Thyroid gland (tissue), 4 donors: ENCODE measurements around the gene PRX. TPM values are rescaled to one million over a fixed set of nuclear protein-coding genes. Genes with fewer than 3 reads are reported as not detected.

Experiments
- DNase-seq, 2 donors: peaks; one replicate each; pipeline ENCODE4 v3.0.0-alpha.2; 2019
- H3K27ac ChIP-seq, 3 donors: fragments of 200-600 bp; sonication (generic); 1 replicate in 2 of 3; 2 replicates in 1 of 3; pipeline ENCODE4 v1.5.1; 2016 to 2019; ENCODE audit warnings: mild to moderate bottlenecking in 1 of 3, moderate library complexity in 1 of 3
- H3K27me3 ChIP-seq: fragments of 200-600 bp; sonication (generic); one replicate; pipeline ENCODE4 v1.5.1; 2019
- H3K36me3 ChIP-seq, 2 donors: fragments of 200-600 bp; sonication (generic); one replicate each; pipeline ENCODE4 v1.5.1; 2016 to 2019
- H3K4me1 ChIP-seq, 2 donors: fragments of 200-600 bp; sonication (generic); one replicate each; pipeline ENCODE4 v1.5.1; 2017 to 2019
- H3K4me3 ChIP-seq, 3 donors: fragments of 200-600 bp; sonication (generic); replicated peaks in 1 of 3; 1 replicate in 2 of 3; 2 replicates in 1 of 3; pipeline ENCODE4 v1.5.1; 2016; ENCODE audit warnings: mild to moderate bottlenecking in 1 of 3
- H3K9me3 ChIP-seq: fragments of 200-600 bp; sonication (generic); one replicate; pipeline ENCODE4 v1.5.1; 2017
- POLR2A ChIP-seq, 2 donors: fragments of 450-650 bp; IDR thresholded peaks; one replicate each; pipeline ENCODE4 v1.6.1; 2017; ENCODE audit warnings: antibody characterized with exemption in 2 of 2, mild to moderate bottlenecking in 2 of 2, moderate library complexity in 1 of 2
- WGBS, 2 donors: methylation state at CpG; one replicate each; pipeline ENCODE4 v1.1.5; 2017; 5-methylcytosine and 5-hydroxymethylcytosine counted together
- intact Hi-C: fragments of 100-400 bp; cut with DNase I; formaldehyde crosslinking; loops from one replicate; pipeline ENCODE4 v1.15.1; 2023
- total RNA-seq, 4 donors: library from RNA; depleted of rRNA; stranded (reverse); fragments of >200 nt; gene quantifications; one replicate each; pipeline ENCODE4 v1.2.3, GENCODE V29; 2016
- TF ChIP-seq, protein P1 (sequence below), 6 experiments: fragments of 200-600 bp in 3 of 6; fragments of 450-650 bp in 3 of 6; sonication (generic) in 3 of 6; IDR thresholded peaks; one replicate each; pipeline ENCODE4 v1.5.1; 2016 to 2019; ENCODE audit warnings: antibody characterized with exemption in 6 of 6, mild to moderate bottlenecking in 2 of 6, inconsistent platforms in 1 of 6, moderate library complexity in 1 of 6

The PRX gene
- total RNA-seq, result 10 to 100 TPM in 2 of 4 donors, 1 to 10 TPM in 2; 7.3 to 27.5 (median 10.3) TPM

DNA sequence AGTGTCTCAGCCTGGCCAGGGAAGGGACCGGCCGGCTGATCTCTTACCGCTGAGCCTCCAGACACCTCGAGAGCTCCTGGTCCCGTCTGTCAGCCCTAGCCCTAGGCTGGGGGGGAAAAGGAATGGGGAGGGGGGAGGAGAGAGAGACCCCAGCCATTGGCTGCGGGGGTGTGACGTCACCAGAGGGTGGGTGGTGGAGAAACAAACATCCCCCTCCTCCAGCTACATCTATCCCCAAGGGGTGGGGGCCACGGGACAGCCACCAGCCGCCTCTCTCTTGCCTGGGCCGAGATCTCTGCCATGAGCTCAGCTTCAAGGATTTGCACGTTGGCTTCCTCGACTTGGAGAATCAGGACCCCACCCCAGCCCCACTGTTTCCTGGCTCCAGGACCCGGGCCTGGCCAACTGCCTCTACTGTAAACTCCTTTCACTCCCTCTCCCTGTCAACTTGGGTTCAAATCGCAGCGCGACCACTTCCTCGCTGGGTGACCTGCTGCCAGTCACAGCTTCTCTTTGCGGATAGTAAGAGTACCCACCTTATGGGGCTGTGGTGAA lies at the start of gene PRX:
PRX (minus strand) TSS at position 88 of the 555 bp plus-strand sequence. CDS start 5,446 bp downstream, outside the sequence.
- H3K27ac ChIP-seq, result peak within 1 kb of the TSS; percentile 2 to 81 (median 75)
- H3K4me3 ChIP-seq, result no peak within 1 kb of the TSS
- H3K27me3 ChIP-seq, result no peaks in the 10 kb centered on the region
- intact Hi-C loops, result no loop called here
- TF ChIP-seq, protein P1, sequence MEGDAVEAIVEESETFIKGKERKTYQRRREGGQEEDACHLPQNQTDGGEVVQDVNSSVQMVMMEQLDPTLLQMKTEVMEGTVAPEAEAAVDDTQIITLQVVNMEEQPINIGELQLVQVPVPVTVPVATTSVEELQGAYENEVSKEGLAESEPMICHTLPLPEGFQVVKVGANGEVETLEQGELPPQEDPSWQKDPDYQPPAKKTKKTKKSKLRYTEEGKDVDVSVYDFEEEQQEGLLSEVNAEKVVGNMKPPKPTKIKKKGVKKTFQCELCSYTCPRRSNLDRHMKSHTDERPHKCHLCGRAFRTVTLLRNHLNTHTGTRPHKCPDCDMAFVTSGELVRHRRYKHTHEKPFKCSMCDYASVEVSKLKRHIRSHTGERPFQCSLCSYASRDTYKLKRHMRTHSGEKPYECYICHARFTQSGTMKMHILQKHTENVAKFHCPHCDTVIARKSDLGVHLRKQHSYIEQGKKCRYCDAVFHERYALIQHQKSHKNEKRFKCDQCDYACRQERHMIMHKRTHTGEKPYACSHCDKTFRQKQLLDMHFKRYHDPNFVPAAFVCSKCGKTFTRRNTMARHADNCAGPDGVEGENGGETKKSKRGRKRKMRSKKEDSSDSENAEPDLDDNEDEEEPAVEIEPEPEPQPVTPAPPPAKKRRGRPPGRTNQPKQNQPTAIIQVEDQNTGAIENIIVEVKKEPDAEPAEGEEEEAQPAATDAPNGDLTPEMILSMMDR (IDR thresholded peaks at IDR 0.05), result no peak
- peak in 1 of 2 donors; percentile 24 for TF ChIP-seq POLR2A (IDR thresholded peaks at IDR 0.05)
- peaks cover 33 to 38% of the 10 kb centered on the region in 2 donors for H3K4me1 ChIP-seq
- DNase-seq, result no peak
- H3K36me3 ChIP-seq, result no peaks in the 10 kb centered on the region
- WGBS, 2 donors, result 36 to 39% methylated on average over 11 to 18 of the region's 18 CpGs
- H3K9me3 ChIP-seq, result no peaks in the 10 kb centered on the region

DNA sequence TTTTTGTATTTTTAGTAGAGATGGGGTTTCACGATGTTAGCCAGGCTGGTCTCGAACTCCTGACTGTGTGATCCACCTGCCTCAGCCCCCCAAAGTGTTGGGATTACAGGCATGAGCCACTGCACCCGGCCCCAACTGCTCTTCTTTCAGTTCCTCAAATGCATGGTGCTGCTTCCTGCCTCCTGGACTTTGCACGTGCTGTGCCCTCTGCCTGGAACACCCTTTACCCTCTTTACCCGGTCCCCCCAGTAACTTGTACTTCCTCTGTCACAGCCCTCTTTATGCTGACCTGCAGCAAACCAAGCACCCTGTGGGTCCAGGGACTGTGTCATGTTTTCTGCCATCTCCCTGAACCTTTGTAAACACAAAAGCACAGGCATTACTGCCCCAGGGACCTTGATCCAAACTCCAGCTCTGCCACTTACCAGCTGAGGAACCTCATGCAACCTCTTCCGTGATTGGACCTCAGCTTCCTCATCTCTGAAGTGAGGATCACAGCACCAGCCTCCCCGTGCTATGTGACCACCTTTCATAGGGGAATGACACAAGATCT lies 48.6 kb upstream of the PRX start:
- no peak for TF ChIP-seq POLR2A (IDR thresholded peaks at IDR 0.05)
- TF ChIP-seq, protein P1 (IDR thresholded peaks at IDR 0.05), result no peak
- intact Hi-C loops, result loop anchor here (10.0 kb wide), 2 partner anchors 63 to 133 kb away; no protein-coding TSS in a partner anchor
- Histone ChIP-seq H3K9me3 (no peaks in the 10 kb centered on the region), H3K27me3 (no peaks in the 10 kb centered on the region), H3K27ac (no peak overlapping the region), H3K4me3 (no peak overlapping the region), H3K4me1 (peaks cover 15 to 24% of the 10 kb centered on the region in 2 donors), H3K36me3 (peaks cover 0 to 5% of the 10 kb centered on the region in 2 donors)
- no peak for DNase-seq
- 81 to 82% methylated on average over 7 of the region's 7 CpGs for WGBS, 2 donors

DNA sequence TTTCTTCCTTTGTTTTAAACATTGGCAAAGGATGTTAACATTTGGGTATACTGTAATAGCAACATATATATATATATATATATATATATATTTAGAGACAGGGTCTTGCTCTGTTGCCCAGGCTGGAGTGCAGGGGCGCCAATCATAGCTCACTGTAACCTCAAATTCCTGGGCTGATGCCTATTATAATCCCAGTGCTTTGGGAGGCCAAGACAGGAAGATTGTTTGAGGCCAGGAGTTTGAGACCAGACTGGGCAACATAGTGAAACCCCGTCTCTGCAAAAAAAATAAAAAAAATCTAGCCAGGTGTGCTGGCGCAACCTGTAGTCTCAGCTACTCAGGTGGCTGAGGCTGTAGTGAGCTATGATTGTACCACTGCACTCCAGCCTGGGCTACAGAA lies 47.0 kb upstream of the PRX start:
- no peaks in the 10 kb centered on the region for H3K27me3 ChIP-seq
- H3K4me3 ChIP-seq, result no peak overlapping the region
- no peaks in the 10 kb centered on the region for H3K9me3 ChIP-seq
- no peak for DNase-seq
- peaks cover 0 to 5% of the 10 kb centered on the region in 2 donors for H3K36me3 ChIP-seq
- TF ChIP-seq POLR2A (IDR thresholded peaks at IDR 0.05), result no peak
- TF ChIP-seq, protein P1 (IDR thresholded peaks at IDR 0.05), result no peak
- intact Hi-C loops, result loop anchor here (10.0 kb wide), 2 partner anchors 65 to 135 kb away; no protein-coding TSS in a partner anchor
- H3K27ac ChIP-seq, result no peak overlapping the region
- 90 to 92% methylated on average over 3 of the region's 3 CpGs for WGBS, 2 donors
- peaks cover 8 to 16% of the 10 kb centered on the region in 2 donors for H3K4me1 ChIP-seq

GRCh38 chr19:40458597-40458974 lies 45.4 kb upstream of the PRX start:
- no peaks in the 10 kb centered on the region for H3K27me3 ChIP-seq
- H3K36me3 ChIP-seq, result peaks cover 0 to 5% of the 10 kb centered on the region in 2 donors
- DNase-seq, result no peak
- no peak overlapping the region for H3K27ac ChIP-seq
- peaks cover 0 to 2% of the 10 kb centered on the region in 2 donors for H3K4me1 ChIP-seq
- intact Hi-C loops, result no loop called here
- no peak overlapping the region for H3K4me3 ChIP-seq
- TF ChIP-seq, protein P1 (IDR thresholded peaks at IDR 0.05), result no peak
- TF ChIP-seq POLR2A (IDR thresholded peaks at IDR 0.05), result no peak
- H3K9me3 ChIP-seq, result no peaks in the 10 kb centered on the region
- 96 to 97% methylated on average over 3 of the region's 3 CpGs for WGBS, 2 donors

DNA sequence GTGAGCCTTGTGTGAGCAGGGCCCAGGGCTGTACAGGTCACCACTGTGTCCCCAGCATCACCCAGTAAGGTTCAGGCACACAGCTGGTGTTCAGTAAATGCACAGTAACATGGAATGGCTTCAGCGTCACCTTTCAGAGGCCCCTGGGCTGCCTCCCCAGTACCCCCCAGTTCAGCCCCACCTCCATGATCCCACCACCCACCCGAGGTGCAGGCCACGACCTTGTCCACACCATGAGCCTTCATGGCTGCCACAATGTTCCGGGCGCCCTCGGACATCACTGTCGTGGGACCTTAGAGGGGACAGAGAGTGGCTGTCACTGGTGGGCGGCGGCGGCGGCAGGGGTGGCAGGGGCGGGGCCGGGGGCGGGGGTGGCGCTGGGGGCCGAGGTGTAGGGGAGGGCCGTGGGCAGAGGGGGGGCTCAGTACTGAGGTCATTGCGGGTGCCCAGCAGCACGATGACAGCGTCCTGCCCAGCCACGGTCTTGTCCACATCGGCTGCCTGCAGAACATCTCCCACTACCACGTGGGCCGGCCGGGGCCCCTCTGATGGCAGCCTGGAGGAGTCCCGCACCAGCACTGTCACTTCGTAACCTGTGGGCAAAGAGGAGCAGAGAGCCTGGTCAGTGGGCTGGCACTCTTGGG lies 44.9 kb upstream of the PRX start:
- TF ChIP-seq POLR2A (IDR thresholded peaks at IDR 0.05), result no peak
- TF ChIP-seq, protein P1 (IDR thresholded peaks at IDR 0.05), result no peak
- Histone ChIP-seq H3K4me1 (no peaks in the 10 kb centered on the region), H3K27ac (no peak overlapping the region), H3K36me3 (peaks cover 0 to 5% of the 10 kb centered on the region in 2 donors), H3K9me3 (no peaks in the 10 kb centered on the region), H3K4me3 (no peak overlapping the region), H3K27me3 (no peaks in the 10 kb centered on the region)
- 95% methylated on average over 12 of the region's 27 CpGs for WGBS, 2 donors
- intact Hi-C loops, result no loop called here
- no peak for DNase-seq
